Frontal cortex (tissue), 4 donors: ENCODE measurements around the gene SIDT1. TPM values are rescaled to one million over a fixed set of nuclear protein-coding genes. Genes with fewer than 3 reads are reported as not detected.

Experiments
- DNase-seq, 2 donors: peaks; one replicate each; pipeline ENCODE4 v3.0.0; 2012; ENCODE audit warnings: low spot score in 2 of 2
- FAIRE-seq: peaks from 2 replicates; lab custom pipeline; 2012; peaks lifted over from hg19 to GRCh38; lab: Jason Lieb, UNC
- small RNA-seq: library from RNA; depleted of rRNA; stranded (forward); fragments of <200 nt; gene quantifications from one replicate; pipeline ENCODE3, GENCODE V24; 2014
- total RNA-seq: library from RNA; depleted of rRNA; stranded (reverse); fragments of >200 nt; gene quantifications from one replicate; pipeline ENCODE4 v1.2.3, GENCODE V29; 2014
- donor health status: control.
- donor health status: control.
- donor health status: control.

The SIDT1 gene
- total RNA-seq, 1 donor from 2014 or later = 8.2 TPM

GRCh38 chr3:113664523-113665094, 132.3 kb downstream of the SIDT1 start:
- no peak for DNase-seq
- FAIRE-seq = no peak

GRCh38 chr3:113668015-113668414, 135.7 kb downstream of the SIDT1 start:
- DNase-seq (no peak), FAIRE-seq (no peak)

- DNase-seq (no peak), FAIRE-seq (no peak)
Measured at GRCh38 chr3:113673593-113673992, 141.2 kb downstream of the SIDT1 start.

- DNase-seq = no peak
- no peak for FAIRE-seq
Measured at GRCh38 chr3:113676261-113676660, 143.9 kb downstream of the SIDT1 start.

- no peak for DNase-seq
Measured at GRCh38 chr3:113677737-113678136, 145.4 kb downstream of the SIDT1 start.

GRCh38 chr3:113678773-113679172, 146.4 kb downstream of the SIDT1 start:
- DNase-seq = no peak
- no peak for FAIRE-seq

More at GRCh38 chr3:113677737-113678136, 145.4 kb downstream of the SIDT1 start:
- no peak for FAIRE-seq

Small RNA genes within 50 kb of the gene (small RNA-seq; reads per million reads assigned to genes)
- gene MIR4446 = 0.08 reads per million
- not detected for gene RN7SL767P

Other genes with a start within 250 kb of the SIDT1 start
- 3.3 TPM for gene CFAP44, start 91.1 kb upstream of the SIDT1 start, total RNA-seq
- 9.0 TPM for gene SPICE1, start 17.4 kb upstream of the SIDT1 start, total RNA-seq
- gene USF3, start 164.1 kb downstream of the SIDT1 start, total RNA-seq = 13.5 TPM
- gene NAA50, start 213.7 kb downstream of the SIDT1 start, total RNA-seq = 60.7 TPM
- gene ATP6V1A, start 214.5 kb downstream of the SIDT1 start, total RNA-seq = 257 TPM